OCI-LY7 (cell line): ENCODE data around the gene NTM.

Experiments
- EZH2phosphoT487 ChIP-seq: fragments of 200-600 bp; sonication (generic); IDR thresholded peaks from 2 replicates; pipeline ENCODE4 v1.6.1; 2018; ENCODE audit warnings: low read depth, borderline replicate concordance, mild to moderate bottlenecking, mixed run types, antibody characterized with exemption, low read length, moderate library complexity, mixed read lengths
- TF ChIP-seq, protein P1 (sequence below): fragments of 200-600 bp; sonication (generic); conservative IDR thresholded peaks from 2 replicates; pipeline ENCODE4 v1.5.1; 2014; ENCODE audit warnings: mild to moderate bottlenecking, antibody characterized with exemption, low read length, moderate library complexity, mixed read lengths

DNA sequence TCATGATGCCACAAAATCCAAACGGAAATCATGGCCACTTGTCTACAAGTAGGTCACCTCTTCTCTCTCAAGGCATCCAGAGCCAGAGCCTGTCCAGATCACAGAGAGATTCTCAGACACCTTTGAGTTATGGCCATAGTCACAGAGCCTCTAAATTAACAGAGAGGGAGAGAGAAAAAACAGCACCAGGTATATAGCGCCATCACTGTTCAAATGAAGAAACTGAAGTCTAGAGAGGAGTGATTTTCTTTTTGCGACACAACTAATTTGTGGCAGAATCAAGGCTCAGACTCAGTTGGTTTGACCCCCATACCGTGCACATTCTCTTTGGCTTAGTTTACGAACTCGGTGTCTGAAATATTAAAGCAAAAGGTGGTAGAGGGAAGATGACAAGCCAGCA lies 512.9 kb downstream of the NTM start:
- TF ChIP-seq, protein P1, sequence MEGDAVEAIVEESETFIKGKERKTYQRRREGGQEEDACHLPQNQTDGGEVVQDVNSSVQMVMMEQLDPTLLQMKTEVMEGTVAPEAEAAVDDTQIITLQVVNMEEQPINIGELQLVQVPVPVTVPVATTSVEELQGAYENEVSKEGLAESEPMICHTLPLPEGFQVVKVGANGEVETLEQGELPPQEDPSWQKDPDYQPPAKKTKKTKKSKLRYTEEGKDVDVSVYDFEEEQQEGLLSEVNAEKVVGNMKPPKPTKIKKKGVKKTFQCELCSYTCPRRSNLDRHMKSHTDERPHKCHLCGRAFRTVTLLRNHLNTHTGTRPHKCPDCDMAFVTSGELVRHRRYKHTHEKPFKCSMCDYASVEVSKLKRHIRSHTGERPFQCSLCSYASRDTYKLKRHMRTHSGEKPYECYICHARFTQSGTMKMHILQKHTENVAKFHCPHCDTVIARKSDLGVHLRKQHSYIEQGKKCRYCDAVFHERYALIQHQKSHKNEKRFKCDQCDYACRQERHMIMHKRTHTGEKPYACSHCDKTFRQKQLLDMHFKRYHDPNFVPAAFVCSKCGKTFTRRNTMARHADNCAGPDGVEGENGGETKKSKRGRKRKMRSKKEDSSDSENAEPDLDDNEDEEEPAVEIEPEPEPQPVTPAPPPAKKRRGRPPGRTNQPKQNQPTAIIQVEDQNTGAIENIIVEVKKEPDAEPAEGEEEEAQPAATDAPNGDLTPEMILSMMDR, result no peak
- TF ChIP-seq EZH2phosphoT487, result no peak
